HepG2 (cell line): Measurements from ENCODE around the gene ZNF740. TPM values are rescaled to one million over a fixed set of nuclear protein-coding genes. Genes with fewer than 3 reads are reported as not detected.

Source experiments
- BCL6 ChIP-seq: IDR thresholded peaks from 2 replicates; pipeline ENCODE4 v1.6.1; 2016; ENCODE audit warnings: missing genetic modification reagents, missing compliant biosample characterization
- CEBPG ChIP-seq: IDR thresholded peaks from 2 replicates; pipeline ENCODE4 v1.6.1; 2016
- FOXA3 ChIP-seq: IDR thresholded peaks from 2 replicates; pipeline ENCODE4 v1.6.1; 2016; ENCODE audit warnings: missing genetic modification reagents, missing compliant biosample characterization
- FOXK1 ChIP-seq: sonication (generic); formaldehyde crosslinking; IDR thresholded peaks from 2 replicates; pipeline ENCODE4 v1.4.0; 2020; ENCODE audit warnings: low read depth, missing genetic modification reagents, borderline replicate concordance
- ISL2 ChIP-seq: sonication (generic); formaldehyde crosslinking; IDR thresholded peaks from 2 replicates; pipeline ENCODE4 v1.5.0; 2020; ENCODE audit warnings: missing genetic modification reagents
- RARA ChIP-seq: IDR thresholded peaks from 2 replicates; pipeline ENCODE4 v1.6.1; 2016; ENCODE audit warnings: missing genetic modification reagents, missing compliant biosample characterization
- SPEN ChIP-seq: sonication (generic); formaldehyde crosslinking; IDR thresholded peaks from 2 replicates; pipeline ENCODE4 v1.5.1; 2020; ENCODE audit warnings: low read depth, mild to moderate bottlenecking, missing genetic modification reagents
- ZNF556 ChIP-seq: sonication (generic); formaldehyde crosslinking; IDR thresholded peaks from 2 replicates; pipeline ENCODE4 v1.4.0; 2020; ENCODE audit warnings: mild to moderate bottlenecking, missing genetic modification reagents, borderline replicate concordance
- ZNF773 ChIP-seq: sonication (generic); formaldehyde crosslinking; IDR thresholded peaks from 2 replicates; pipeline ENCODE4 v1.4.0; 2020; ENCODE audit warnings: missing genetic modification reagents, borderline replicate concordance
- ZNF781 ChIP-seq: sonication (generic); formaldehyde crosslinking; IDR thresholded peaks from 2 replicates; pipeline ENCODE4 v1.5.1; 2020; ENCODE audit warnings: borderline replicate concordance, mild to moderate bottlenecking, missing genetic modification reagents; ENCODE audit errors: not compliant biosample characterization
- polyA plus RNA-seq, 8 experiments: library from polyadenylated mRNA; depleted of rRNA in 3 of 8; stranded (reverse) in 7 of 8; unstranded in 1 of 8; fragments of >200 nt; fragmentation: Illumina TruSeq in 4 of 8; extraction: Trizol in 4 of 8; gene quantifications; 2 replicates each; pipeline versions ENCODE4 v1.2.1 to v1.2.3, GENCODE V29; 2011 to 2016; ENCODE audit warnings: low read depth in 4 of 8, missing spikeins in 1 of 8, mixed read lengths in 1 of 8; ENCODE audit not compliant: insufficient read depth in 1 of 8
- total RNA-seq, 5 experiments: library from RNA; depleted of rRNA; stranded (reverse); fragments of >200 nt; fragmentation: Illumina TruSeq; extraction: Trizol; gene quantifications; 2 replicates each; pipeline ENCODE4 v1.2.3, GENCODE V29; 2016; ENCODE audit warnings: low read depth in 1 of 5
- TF ChIP-seq, protein P1 (sequence below): sonication (generic); formaldehyde crosslinking; conservative IDR thresholded peaks from 2 replicates; pipeline ENCODE4 v1.4.0; 2020; ENCODE audit warnings: mild to moderate bottlenecking, missing genetic modification reagents, moderate library complexity
- TF ChIP-seq, protein P2 (sequence below): IDR thresholded peaks from 2 replicates; pipeline ENCODE4 v1.4.0; 2020; ENCODE audit warnings: mild to moderate bottlenecking, missing genetic modification reagents
- TF ChIP-seq, protein P3 (sequence below): sonication (generic); formaldehyde crosslinking; IDR thresholded peaks from 2 replicates; pipeline ENCODE4 v1.5.0; 2020; ENCODE audit warnings: mild to moderate bottlenecking, missing genetic modification reagents, borderline replicate concordance
- TF ChIP-seq, protein P4 (sequence below): sonication (generic); formaldehyde crosslinking; IDR thresholded peaks from 2 replicates; pipeline ENCODE4 v1.9.0; 2021; ENCODE audit warnings: missing genetic modification reagents, borderline replicate concordance
- TF ChIP-seq, protein P5 (sequence below): sonication (generic); formaldehyde crosslinking; IDR thresholded peaks from 2 replicates; pipeline ENCODE4 v1.4.0; 2020; ENCODE audit warnings: missing genetic modification reagents

Gene ZNF740
- total and polyA plus RNA-seq, 2 of the 13 experiments (the other 11 are each of a cell fraction or from before 2014, with no cell fraction given), result 16.9 to 19.0 TPM

DNA sequence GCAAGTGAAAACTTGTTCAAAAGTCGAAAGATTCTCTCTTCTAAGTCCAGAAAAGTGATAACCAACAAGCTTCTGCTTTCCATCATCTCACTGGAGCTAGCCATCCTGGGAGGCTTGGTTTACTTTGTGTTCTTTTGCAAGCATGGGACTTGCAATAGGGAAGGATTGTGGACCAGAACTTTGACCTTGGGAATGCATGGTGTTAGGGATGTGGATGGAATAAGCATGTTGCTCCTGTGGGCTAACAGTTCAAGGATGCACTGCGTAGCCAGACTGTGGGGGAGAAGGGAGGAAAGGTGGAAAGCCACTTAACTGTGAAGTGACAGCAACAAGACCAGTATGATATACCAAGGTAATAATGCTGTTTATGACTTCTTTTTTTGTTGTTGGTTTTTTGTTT is 48.7 kb upstream of the ZNF740 start (continued):
- TF ChIP-seq, protein P1, sequence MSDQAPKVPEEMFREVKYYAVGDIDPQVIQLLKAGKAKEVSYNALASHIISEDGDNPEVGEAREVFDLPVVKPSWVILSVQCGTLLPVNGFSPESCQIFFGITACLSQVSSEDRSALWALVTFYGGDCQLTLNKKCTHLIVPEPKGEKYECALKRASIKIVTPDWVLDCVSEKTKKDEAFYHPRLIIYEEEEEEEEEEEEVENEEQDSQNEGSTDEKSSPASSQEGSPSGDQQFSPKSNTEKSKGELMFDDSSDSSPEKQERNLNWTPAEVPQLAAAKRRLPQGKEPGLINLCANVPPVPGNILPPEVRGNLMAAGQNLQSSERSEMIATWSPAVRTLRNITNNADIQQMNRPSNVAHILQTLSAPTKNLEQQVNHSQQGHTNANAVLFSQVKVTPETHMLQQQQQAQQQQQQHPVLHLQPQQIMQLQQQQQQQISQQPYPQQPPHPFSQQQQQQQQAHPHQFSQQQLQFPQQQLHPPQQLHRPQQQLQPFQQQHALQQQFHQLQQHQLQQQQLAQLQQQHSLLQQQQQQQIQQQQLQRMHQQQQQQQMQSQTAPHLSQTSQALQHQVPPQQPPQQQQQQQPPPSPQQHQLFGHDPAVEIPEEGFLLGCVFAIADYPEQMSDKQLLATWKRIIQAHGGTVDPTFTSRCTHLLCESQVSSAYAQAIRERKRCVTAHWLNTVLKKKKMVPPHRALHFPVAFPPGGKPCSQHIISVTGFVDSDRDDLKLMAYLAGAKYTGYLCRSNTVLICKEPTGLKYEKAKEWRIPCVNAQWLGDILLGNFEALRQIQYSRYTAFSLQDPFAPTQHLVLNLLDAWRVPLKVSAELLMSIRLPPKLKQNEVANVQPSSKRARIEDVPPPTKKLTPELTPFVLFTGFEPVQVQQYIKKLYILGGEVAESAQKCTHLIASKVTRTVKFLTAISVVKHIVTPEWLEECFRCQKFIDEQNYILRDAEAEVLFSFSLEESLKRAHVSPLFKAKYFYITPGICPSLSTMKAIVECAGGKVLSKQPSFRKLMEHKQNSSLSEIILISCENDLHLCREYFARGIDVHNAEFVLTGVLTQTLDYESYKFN (CRISPR knock-in tag), result peak; percentile 48; the same call in 1 of the 2 replicates
- TF ChIP-seq, protein P2, sequence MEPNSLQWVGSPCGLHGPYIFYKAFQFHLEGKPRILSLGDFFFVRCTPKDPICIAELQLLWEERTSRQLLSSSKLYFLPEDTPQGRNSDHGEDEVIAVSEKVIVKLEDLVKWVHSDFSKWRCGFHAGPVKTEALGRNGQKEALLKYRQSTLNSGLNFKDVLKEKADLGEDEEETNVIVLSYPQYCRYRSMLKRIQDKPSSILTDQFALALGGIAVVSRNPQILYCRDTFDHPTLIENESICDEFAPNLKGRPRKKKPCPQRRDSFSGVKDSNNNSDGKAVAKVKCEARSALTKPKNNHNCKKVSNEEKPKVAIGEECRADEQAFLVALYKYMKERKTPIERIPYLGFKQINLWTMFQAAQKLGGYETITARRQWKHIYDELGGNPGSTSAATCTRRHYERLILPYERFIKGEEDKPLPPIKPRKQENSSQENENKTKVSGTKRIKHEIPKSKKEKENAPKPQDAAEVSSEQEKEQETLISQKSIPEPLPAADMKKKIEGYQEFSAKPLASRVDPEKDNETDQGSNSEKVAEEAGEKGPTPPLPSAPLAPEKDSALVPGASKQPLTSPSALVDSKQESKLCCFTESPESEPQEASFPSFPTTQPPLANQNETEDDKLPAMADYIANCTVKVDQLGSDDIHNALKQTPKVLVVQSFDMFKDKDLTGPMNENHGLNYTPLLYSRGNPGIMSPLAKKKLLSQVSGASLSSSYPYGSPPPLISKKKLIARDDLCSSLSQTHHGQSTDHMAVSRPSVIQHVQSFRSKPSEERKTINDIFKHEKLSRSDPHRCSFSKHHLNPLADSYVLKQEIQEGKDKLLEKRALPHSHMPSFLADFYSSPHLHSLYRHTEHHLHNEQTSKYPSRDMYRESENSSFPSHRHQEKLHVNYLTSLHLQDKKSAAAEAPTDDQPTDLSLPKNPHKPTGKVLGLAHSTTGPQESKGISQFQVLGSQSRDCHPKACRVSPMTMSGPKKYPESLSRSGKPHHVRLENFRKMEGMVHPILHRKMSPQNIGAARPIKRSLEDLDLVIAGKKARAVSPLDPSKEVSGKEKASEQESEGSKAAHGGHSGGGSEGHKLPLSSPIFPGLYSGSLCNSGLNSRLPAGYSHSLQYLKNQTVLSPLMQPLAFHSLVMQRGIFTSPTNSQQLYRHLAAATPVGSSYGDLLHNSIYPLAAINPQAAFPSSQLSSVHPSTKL (CRISPR knock-in tag), result peak; percentile 17; the same call in 1 of the 2 replicates
- peak; percentile 34; the same call in 1 of the 2 replicates for TF ChIP-seq SPEN
- no peak for TF ChIP-seq ISL2 (CRISPR knock-in tag)
- TF ChIP-seq, protein P3, sequence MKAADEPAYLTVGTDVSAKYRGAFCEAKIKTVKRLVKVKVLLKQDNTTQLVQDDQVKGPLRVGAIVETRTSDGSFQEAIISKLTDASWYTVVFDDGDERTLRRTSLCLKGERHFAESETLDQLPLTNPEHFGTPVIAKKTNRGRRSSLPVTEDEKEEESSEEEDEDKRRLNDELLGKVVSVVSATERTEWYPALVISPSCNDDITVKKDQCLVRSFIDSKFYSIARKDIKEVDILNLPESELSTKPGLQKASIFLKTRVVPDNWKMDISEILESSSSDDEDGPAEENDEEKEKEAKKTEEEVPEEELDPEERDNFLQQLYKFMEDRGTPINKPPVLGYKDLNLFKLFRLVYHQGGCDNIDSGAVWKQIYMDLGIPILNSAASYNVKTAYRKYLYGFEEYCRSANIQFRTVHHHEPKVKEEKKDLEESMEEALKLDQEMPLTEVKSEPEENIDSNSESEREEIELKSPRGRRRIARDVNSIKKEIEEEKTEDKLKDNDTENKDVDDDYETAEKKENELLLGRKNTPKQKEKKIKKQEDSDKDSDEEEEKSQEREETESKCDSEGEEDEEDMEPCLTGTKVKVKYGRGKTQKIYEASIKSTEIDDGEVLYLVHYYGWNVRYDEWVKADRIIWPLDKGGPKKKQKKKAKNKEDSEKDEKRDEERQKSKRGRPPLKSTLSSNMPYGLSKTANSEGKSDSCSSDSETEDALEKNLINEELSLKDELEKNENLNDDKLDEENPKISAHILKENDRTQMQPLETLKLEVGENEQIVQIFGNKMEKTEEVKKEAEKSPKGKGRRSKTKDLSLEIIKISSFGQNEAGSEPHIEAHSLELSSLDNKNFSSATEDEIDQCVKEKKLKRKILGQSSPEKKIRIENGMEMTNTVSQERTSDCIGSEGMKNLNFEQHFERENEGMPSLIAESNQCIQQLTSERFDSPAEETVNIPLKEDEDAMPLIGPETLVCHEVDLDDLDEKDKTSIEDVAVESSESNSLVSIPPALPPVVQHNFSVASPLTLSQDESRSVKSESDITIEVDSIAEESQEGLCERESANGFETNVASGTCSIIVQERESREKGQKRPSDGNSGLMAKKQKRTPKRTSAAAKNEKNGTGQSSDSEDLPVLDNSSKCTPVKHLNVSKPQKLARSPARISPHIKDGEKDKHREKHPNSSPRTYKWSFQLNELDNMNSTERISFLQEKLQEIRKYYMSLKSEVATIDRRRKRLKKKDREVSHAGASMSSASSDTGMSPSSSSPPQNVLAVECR (CRISPR knock-in tag), result no peak
- peak; percentile 52 for TF ChIP-seq CEBPG (CRISPR knock-in tag)
- TF ChIP-seq FOXK1, result no peak
- 0 out of 2 replicates have a peak, but pooled peaks have one; percentile 21 for TF ChIP-seq BCL6
- 0 out of 2 replicates have a peak, but pooled peaks have one; percentile 15 for TF ChIP-seq FOXA3 (CRISPR knock-in tag)
- TF ChIP-seq ZNF556 (CRISPR knock-in tag), result peak; percentile 96
- TF ChIP-seq, protein P4, sequence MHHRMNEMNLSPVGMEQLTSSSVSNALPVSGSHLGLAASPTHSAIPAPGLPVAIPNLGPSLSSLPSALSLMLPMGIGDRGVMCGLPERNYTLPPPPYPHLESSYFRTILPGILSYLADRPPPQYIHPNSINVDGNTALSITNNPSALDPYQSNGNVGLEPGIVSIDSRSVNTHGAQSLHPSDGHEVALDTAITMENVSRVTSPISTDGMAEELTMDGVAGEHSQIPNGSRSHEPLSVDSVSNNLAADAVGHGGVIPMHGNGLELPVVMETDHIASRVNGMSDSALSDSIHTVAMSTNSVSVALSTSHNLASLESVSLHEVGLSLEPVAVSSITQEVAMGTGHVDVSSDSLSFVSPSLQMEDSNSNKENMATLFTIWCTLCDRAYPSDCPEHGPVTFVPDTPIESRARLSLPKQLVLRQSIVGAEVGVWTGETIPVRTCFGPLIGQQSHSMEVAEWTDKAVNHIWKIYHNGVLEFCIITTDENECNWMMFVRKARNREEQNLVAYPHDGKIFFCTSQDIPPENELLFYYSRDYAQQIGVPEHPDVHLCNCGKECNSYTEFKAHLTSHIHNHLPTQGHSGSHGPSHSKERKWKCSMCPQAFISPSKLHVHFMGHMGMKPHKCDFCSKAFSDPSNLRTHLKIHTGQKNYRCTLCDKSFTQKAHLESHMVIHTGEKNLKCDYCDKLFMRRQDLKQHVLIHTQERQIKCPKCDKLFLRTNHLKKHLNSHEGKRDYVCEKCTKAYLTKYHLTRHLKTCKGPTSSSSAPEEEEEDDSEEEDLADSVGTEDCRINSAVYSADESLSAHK (CRISPR knock-in tag), result no peak
- TF ChIP-seq ZNF781 (CRISPR knock-in tag), result no peak
- TF ChIP-seq ZNF773, result no peak
- TF ChIP-seq, protein P5, sequence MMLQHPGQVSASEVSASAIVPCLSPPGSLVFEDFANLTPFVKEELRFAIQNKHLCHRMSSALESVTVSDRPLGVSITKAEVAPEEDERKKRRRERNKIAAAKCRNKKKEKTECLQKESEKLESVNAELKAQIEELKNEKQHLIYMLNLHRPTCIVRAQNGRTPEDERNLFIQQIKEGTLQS (CRISPR knock-in tag), result no peak
- peak; percentile 66 for TF ChIP-seq RARA (CRISPR knock-in tag)
